HepG2 (cell line): ENCODE measurements around the gene TMEM95. TPM values are rescaled to one million over a fixed set of nuclear protein-coding genes. Genes with fewer than 3 reads are reported as not detected.

Source experiments
- ARNT ChIP-seq: fragments of 450-650 bp; IDR thresholded peaks from 2 replicates; pipeline ENCODE4 v1.6.1; 2017
- FOSL2 ChIP-seq: sonication (generic); formaldehyde crosslinking; IDR thresholded peaks from 2 replicates; pipeline ENCODE4 v1.4.0; 2020; ENCODE audit warnings: missing genetic modification reagents
- HIVEP1 ChIP-seq: sonication (generic); formaldehyde crosslinking; IDR thresholded peaks from 2 replicates; pipeline ENCODE4 v1.4.0; 2020; ENCODE audit warnings: mild to moderate bottlenecking, missing genetic modification reagents
- MIXL1 ChIP-seq: IDR thresholded peaks from 2 replicates; pipeline ENCODE4 v1.6.1; 2016
- POLR2AphosphoS2 ChIP-seq: IDR thresholded peaks from 2 replicates; pipeline ENCODE4 v1.6.1; 2011; ENCODE audit warnings: low read depth, low read length, improper control_type of control experiment
- RFX3 ChIP-seq: IDR thresholded peaks from 2 replicates; pipeline ENCODE4 v1.6.1; 2016; ENCODE audit warnings: missing biosample characterization, missing genetic modification reagents
- SIN3B ChIP-seq: fragments of 150-350 bp; IDR thresholded peaks from 2 replicates; pipeline ENCODE4 v1.6.1; 2014; ENCODE audit warnings: low read length
- TEAD3 ChIP-seq: optimal IDR thresholded peaks from 2 replicates; pipeline ENCODE3; 2016; ENCODE audit warnings: borderline replicate concordance
- ZBTB42 ChIP-seq: sonication (generic); formaldehyde crosslinking; IDR thresholded peaks from 2 replicates; pipeline ENCODE4 v1.5.0; 2020; ENCODE audit warnings: mild to moderate bottlenecking, missing genetic modification reagents
- ZFP36 ChIP-seq: fragments of 150-350 bp; IDR thresholded peaks from 2 replicates; pipeline ENCODE4 v1.6.1; 2018; ENCODE audit warnings: borderline replicate concordance, low read length, low read depth; ENCODE audit not compliant: partially characterized antibody
- ZNF558 ChIP-seq: sonication (generic); formaldehyde crosslinking; IDR thresholded peaks from 2 replicates; pipeline ENCODE4 v1.9.0; 2022; ENCODE audit warnings: mild to moderate bottlenecking, missing genetic modification reagents, borderline replicate concordance
- polyA plus RNA-seq, 8 experiments: library from polyadenylated mRNA; depleted of rRNA in 3 of 8; stranded (reverse) in 7 of 8; unstranded in 1 of 8; fragments of >200 nt; fragmentation: Illumina TruSeq in 4 of 8; extraction: Trizol in 4 of 8; gene quantifications; 2 replicates each; pipeline versions ENCODE4 v1.2.1 to v1.2.3, GENCODE V29; 2011 to 2016; ENCODE audit warnings: low read depth in 4 of 8, missing spikeins in 1 of 8, mixed read lengths in 1 of 8; ENCODE audit not compliant: insufficient read depth in 1 of 8
- total RNA-seq, 5 experiments: library from RNA; depleted of rRNA; stranded (reverse); fragments of >200 nt; fragmentation: Illumina TruSeq; extraction: Trizol; gene quantifications; 2 replicates each; pipeline ENCODE4 v1.2.3, GENCODE V29; 2016; ENCODE audit warnings: low read depth in 1 of 5
- TF ChIP-seq, protein P1 (sequence below): sonication (generic); formaldehyde crosslinking; IDR thresholded peaks from 2 replicates; pipeline ENCODE4 v1.4.0; 2020; ENCODE audit warnings: missing genetic modification reagents
- TF ChIP-seq, protein P2 (sequence below): sonication (generic); formaldehyde crosslinking; IDR thresholded peaks from 2 replicates; pipeline ENCODE4 v1.4.0; 2020; ENCODE audit warnings: missing genetic modification reagents, borderline replicate concordance
- TF ChIP-seq, protein P3 (sequence below): sonication (generic); formaldehyde crosslinking; IDR thresholded peaks from 2 replicates; pipeline ENCODE4 v1.4.0; 2020; ENCODE audit warnings: mild to moderate bottlenecking, missing genetic modification reagents
- TF ChIP-seq, protein P4 (sequence below): sonication (generic); formaldehyde crosslinking; IDR thresholded peaks from 2 replicates; pipeline ENCODE4 v1.8.1; 2022; ENCODE audit warnings: mild to moderate bottlenecking, missing genetic modification reagents

TMEM95 gene
- total and polyA plus RNA-seq, 2 of the 13 experiments (the other 11 are each of a cell fraction or from before 2014, with no cell fraction given), result not detected

DNA sequence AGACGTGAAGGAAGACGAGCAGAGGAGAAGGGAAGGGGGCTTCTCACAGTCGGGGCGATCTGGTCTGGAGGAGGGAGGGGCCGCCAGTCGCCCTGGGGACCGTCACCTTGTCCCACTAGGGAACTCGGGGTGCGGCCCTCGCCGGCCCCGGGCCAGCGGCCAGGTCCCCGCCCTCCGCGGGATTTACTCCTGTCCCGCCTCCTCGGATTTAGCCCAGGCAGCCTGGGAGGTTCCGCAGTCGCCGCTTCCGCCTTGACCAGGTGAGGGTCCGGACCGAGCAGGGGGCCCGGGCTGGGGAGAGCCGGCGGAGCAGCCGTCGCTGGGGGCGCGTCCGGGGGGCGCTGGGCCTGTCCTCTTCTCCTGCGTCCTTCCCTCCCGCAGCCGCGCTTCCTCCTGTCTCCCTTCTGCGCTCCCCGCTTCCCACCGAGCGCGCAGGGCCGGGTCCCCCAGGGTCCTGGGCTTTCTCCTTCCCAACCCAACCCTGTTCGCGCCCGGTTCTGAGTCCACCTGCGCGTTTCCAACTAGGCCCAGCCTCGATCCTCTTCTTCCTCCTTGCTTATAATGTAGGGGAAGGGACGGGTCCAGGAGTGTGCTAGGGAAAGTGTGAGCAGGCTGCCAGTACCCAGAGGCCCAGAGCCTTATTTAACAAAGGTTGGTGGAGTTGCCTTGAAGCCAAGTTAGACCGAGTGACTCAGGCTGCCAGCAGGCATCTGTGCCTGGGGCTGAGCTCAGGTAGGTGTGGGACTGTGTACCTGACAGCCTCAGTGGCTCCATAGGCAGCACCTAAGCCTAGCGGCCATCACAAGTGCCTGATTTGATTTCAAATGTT, 26.1 kb downstream of the TMEM95 start, which contains the start of gene TNK1 (continued):
- TF ChIP-seq, protein P1, sequence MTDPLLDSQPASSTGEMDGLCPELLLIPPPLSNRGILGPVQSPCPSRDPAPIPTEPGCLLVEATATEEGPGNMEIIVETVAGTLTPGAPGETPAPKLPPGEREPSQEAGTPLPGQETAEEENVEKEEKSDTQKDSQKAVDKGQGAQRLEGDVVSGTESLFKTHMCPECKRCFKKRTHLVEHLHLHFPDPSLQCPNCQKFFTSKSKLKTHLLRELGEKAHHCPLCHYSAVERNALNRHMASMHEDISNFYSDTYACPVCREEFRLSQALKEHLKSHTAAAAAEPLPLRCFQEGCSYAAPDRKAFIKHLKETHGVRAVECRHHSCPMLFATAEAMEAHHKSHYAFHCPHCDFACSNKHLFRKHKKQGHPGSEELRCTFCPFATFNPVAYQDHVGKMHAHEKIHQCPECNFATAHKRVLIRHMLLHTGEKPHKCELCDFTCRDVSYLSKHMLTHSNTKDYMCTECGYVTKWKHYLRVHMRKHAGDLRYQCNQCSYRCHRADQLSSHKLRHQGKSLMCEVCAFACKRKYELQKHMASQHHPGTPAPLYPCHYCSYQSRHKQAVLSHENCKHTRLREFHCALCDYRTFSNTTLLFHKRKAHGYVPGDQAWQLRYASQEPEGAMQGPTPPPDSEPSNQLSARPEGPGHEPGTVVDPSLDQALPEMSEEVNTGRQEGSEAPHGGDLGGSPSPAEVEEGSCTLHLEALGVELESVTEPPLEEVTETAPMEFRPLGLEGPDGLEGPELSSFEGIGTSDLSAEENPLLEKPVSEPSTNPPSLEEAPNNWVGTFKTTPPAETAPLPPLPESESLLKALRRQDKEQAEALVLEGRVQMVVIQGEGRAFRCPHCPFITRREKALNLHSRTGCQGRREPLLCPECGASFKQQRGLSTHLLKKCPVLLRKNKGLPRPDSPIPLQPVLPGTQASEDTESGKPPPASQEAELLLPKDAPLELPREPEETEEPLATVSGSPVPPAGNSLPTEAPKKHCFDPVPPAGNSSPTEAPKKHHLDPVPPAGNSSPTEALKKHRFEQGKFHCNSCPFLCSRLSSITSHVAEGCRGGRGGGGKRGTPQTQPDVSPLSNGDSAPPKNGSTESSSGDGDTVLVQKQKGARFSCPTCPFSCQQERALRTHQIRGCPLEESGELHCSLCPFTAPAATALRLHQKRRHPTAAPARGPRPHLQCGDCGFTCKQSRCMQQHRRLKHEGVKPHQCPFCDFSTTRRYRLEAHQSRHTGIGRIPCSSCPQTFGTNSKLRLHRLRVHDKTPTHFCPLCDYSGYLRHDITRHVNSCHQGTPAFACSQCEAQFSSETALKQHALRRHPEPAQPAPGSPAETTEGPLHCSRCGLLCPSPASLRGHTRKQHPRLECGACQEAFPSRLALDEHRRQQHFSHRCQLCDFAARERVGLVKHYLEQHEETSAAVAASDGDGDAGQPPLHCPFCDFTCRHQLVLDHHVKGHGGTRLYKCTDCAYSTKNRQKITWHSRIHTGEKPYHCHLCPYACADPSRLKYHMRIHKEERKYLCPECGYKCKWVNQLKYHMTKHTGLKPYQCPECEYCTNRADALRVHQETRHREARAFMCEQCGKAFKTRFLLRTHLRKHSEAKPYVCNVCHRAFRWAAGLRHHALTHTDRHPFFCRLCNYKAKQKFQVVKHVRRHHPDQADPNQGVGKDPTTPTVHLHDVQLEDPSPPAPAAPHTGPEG, result 0 out of 2 replicates have a peak, but pooled peaks have one; percentile 11
- TF ChIP-seq, protein P2, sequence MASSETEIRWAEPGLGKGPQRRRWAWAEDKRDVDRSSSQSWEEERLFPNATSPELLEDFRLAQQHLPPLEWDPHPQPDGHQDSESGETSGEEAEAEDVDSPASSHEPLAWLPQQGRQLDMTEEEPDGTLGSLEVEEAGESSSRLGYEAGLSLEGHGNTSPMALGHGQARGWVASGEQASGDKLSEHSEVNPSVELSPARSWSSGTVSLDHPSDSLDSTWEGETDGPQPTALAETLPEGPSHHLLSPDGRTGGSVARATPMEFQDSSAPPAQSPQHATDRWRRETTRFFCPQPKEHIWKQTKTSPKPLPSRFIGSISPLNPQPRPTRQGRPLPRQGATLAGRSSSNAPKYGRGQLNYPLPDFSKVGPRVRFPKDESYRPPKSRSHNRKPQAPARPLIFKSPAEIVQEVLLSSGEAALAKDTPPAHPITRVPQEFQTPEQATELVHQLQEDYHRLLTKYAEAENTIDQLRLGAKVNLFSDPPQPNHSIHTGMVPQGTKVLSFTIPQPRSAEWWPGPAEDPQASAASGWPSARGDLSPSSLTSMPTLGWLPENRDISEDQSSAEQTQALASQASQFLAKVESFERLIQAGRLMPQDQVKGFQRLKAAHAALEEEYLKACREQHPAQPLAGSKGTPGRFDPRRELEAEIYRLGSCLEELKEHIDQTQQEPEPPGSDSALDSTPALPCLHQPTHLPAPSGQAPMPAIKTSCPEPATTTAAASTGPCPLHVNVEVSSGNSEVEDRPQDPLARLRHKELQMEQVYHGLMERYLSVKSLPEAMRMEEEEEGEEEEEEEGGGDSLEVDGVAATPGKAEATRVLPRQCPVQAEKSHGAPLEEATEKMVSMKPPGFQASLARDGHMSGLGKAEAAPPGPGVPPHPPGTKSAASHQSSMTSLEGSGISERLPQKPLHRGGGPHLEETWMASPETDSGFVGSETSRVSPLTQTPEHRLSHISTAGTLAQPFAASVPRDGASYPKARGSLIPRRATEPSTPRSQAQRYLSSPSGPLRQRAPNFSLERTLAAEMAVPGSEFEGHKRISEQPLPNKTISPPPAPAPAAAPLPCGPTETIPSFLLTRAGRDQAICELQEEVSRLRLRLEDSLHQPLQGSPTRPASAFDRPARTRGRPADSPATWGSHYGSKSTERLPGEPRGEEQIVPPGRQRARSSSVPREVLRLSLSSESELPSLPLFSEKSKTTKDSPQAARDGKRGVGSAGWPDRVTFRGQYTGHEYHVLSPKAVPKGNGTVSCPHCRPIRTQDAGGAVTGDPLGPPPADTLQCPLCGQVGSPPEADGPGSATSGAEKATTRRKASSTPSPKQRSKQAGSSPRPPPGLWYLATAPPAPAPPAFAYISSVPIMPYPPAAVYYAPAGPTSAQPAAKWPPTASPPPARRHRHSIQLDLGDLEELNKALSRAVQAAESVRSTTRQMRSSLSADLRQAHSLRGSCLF (CRISPR knock-in tag), result no peak
- no peak for TF ChIP-seq ARNT
- TF ChIP-seq SIN3B, result no peak
- no peak for TF ChIP-seq RFX3 (CRISPR knock-in tag)
- TF ChIP-seq, protein P3, sequence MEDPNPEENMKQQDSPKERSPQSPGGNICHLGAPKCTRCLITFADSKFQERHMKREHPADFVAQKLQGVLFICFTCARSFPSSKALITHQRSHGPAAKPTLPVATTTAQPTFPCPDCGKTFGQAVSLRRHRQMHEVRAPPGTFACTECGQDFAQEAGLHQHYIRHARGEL, result no peak
- no peak for TF ChIP-seq ZNF558
- no peak for TF ChIP-seq FOSL2 (CRISPR knock-in tag)
- TF ChIP-seq ZFP36, result no peak
- no peak for TF ChIP-seq ZBTB42 (CRISPR knock-in tag)
- no peak for TF ChIP-seq POLR2AphosphoS2
- TF ChIP-seq, protein P4, sequence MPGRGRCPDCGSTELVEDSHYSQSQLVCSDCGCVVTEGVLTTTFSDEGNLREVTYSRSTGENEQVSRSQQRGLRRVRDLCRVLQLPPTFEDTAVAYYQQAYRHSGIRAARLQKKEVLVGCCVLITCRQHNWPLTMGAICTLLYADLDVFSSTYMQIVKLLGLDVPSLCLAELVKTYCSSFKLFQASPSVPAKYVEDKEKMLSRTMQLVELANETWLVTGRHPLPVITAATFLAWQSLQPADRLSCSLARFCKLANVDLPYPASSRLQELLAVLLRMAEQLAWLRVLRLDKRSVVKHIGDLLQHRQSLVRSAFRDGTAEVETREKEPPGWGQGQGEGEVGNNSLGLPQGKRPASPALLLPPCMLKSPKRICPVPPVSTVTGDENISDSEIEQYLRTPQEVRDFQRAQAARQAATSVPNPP (CRISPR knock-in tag), result no peak
- no peak for TF ChIP-seq MIXL1 (CRISPR knock-in tag)
- TF ChIP-seq HIVEP1 (CRISPR knock-in tag), result no peak
- TF ChIP-seq TEAD3 (CRISPR knock-in tag), result no peak
